ENCODE measurements around the gene NOTUM.

Gene NOTUM

DNA sequence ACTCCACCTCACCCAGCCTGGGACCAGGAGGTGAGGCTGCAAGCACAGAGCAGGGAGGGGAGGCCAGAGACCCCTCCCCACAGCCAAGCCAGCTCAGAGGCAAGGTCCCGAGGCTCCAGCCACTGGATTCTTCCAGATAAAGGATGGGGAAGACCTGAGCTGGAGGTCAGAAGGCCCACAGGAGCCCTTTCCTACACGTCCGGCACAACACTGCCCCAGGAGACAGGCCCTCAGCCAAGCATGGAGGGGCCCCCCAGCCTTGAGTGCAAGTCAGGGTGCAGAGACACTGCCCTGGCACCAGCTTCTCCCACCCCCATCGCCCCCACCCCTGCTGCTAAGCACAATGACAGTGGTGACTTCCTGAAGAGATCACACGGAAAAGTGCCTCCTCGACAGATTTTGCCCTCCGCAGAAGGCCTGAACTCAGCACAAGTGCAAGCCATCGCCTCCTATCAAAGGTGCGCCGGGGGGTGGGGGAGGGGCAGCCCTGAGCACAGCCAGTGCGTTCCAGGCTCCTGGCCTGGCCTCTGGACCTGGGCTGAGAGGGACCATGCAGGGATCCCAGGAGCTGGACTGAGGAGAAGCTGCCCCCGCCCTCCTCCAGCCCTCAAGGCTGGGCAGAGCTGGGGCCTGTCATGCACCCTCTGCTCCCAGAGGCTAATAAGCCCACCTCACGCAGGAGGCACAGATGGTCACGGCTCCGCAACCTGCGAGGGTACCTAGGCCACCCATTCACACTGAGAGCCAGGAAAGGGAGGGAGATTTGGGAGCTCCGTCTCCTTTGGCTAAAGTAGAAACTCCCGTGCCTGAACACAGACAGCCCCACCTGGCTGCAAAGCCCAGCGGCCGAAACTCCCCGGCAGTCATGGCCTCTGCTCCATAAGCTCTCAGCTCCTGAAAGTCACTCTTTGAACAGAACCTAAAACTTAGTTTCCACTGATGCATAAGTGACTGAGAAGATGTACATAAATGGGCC lies 36.1 kb downstream of the NOTUM start:
- no peak overlapping the region for H3K27ac ChIP-seq
- TF ChIP-seq, protein P1, sequence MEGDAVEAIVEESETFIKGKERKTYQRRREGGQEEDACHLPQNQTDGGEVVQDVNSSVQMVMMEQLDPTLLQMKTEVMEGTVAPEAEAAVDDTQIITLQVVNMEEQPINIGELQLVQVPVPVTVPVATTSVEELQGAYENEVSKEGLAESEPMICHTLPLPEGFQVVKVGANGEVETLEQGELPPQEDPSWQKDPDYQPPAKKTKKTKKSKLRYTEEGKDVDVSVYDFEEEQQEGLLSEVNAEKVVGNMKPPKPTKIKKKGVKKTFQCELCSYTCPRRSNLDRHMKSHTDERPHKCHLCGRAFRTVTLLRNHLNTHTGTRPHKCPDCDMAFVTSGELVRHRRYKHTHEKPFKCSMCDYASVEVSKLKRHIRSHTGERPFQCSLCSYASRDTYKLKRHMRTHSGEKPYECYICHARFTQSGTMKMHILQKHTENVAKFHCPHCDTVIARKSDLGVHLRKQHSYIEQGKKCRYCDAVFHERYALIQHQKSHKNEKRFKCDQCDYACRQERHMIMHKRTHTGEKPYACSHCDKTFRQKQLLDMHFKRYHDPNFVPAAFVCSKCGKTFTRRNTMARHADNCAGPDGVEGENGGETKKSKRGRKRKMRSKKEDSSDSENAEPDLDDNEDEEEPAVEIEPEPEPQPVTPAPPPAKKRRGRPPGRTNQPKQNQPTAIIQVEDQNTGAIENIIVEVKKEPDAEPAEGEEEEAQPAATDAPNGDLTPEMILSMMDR (IDR thresholded peaks at IDR 0.05): no peak
- TF ChIP-seq ZFX (IDR thresholded peaks at IDR 0.05; ENCODE audit: borderline replicate concordance): no peak

DNA sequence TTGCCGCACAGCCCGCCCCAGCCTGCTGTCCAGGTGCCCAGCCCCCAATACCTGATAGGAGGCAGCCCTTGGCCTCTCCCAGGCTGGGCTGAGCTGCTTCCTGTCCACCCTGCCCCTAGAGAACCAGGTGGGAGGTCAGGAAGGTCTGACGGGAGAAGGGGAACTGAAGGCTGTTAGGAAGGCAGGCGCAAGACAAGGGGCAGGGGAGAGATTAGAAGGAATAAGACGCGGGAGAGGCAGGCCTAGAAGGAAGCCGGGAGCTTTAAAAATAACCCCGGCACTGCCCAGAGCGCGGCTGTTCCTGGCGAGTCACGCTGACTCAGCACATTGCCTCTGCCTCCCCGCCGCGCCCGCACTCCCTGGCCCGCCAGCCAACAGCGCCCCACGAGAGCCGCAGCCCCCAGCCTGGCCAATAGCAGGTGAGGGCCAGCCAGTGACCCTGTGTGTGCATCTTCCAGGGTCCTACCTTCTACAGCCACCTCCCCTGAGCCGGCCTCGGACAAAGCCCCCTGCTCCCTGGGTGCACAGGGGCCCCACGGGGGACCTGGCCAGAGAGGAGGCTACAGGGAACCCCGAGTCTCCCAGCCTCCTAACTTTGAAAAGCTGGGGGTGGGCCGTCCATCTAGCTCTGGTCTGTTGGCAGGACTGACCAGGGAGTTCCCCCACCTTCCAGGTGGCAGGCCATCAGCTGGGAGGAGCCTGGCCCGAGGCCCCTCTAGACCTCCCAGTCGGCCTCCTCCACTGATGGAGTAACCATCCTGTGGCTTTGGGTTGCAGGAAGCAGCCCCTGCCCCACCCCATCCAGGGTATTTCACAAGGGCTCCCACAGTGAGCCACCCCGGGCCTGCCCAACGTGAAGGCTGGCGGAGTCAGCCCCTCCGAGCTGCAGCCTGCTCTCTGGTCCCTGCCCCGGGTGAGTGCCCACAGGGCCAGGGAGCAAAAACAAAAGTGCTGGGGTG lies 37.4 kb downstream of the NOTUM start:
- TF ChIP-seq, protein P1 (IDR thresholded peaks at IDR 0.05): no peak
- TF ChIP-seq ZFX (IDR thresholded peaks at IDR 0.05; ENCODE audit: borderline replicate concordance): no peak
- H3K27ac ChIP-seq: no peak overlapping the region

- no peak for TF ChIP-seq ZFX (IDR thresholded peaks at IDR 0.05; ENCODE audit: borderline replicate concordance)
- TF ChIP-seq, protein P1 (IDR thresholded peaks at IDR 0.05): no peak
- H3K27ac ChIP-seq: no peak overlapping the region
Measured at GRCh38 chr17:81922566-81923301, 38.3 kb downstream of the NOTUM start.

DNA sequence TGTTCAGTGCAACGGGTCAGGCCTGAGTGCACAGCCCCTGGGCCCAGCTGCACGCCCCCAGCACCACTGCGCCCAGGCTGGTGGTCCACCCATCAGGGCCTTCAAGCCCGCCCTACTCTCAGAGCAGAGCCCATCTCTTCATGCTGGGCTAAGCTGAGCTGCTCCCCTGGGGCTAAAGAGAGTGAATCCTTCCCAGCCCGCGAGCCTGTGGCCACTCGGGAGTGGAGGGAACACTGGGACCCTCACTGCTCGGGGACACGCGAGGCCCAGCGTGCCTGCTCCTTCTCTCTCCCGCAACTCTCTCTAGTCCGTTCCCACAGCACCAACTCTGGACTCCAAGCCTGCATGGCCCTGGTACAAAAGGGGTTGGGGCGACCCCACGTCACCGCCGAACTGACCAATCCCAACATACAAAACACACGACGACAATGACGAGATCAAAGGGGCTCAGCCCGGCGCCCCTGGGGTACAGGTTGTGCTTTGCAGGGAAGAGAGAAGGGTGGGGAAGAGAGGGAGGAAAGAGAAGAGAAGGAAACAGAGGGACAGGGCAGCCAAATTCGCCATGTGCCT lies 38.9 kb downstream of the NOTUM start:
- no peak overlapping the region for H3K27ac ChIP-seq
- TF ChIP-seq, protein P1 (IDR thresholded peaks at IDR 0.05): no peak
- no peak for TF ChIP-seq ZFX (IDR thresholded peaks at IDR 0.05; ENCODE audit: borderline replicate concordance)

- H3K27ac ChIP-seq: no peak overlapping the region
Measured at GRCh38 chr17:81921537-81921862, 39.5 kb downstream of the NOTUM start.

More at GRCh38 chr17:81921537-81921862, 39.5 kb downstream of the NOTUM start:
- TF ChIP-seq, protein P1 (IDR thresholded peaks at IDR 0.05): no peak
- TF ChIP-seq ZFX (IDR thresholded peaks at IDR 0.05; ENCODE audit: borderline replicate concordance): no peak

Data from 22Rv1 (cell line).